A673 (cell line): ENCODE data around the gene NUDCD2. TPM values are rescaled to one million over a fixed set of nuclear protein-coding genes. Genes with fewer than 3 reads are reported as not detected.

Experiments used
- BruUV-seq: library from RNA; stranded (reverse); fragments of 400-500 nt; replicated peaks from 2 replicates; lab custom pipeline; 2021; lab: Mats Ljungman, UMichigan
- CTCF ChIA-PET: fragments of 300-600 bp; sonication (Branson Sonifier 250); formaldehyde crosslinking; loops from one replicate; lab custom pipeline; 2022; ENCODE audit warnings: antibody characterized with exemption; lab: Charles Lee
- POLR2A ChIA-PET: fragments of 300-600 bp; sonication (Branson Sonifier 250); formaldehyde crosslinking; loops from one replicate; lab custom pipeline; 2022; ENCODE audit warnings: antibody characterized with exemption; ENCODE audit not compliant: low non-redundant PET; lab: Charles Lee
- DNase-seq: peaks from one replicate; pipeline ENCODE4 v3.0.0-alpha.2; 2015; ENCODE audit warnings: low spot score
- H3K27ac ChIP-seq: fragments of 200-600 bp; sonication (generic); 2 replicates; pipeline ENCODE4 v1.5.1; 2016; ENCODE audit warnings: mixed run types, low read depth, mild to moderate bottlenecking, mixed read lengths, antibody characterized with exemption, low read length; ENCODE audit not compliant: poor library complexity, severe bottlenecking
- H3K27me3 ChIP-seq: fragments of 200-600 bp; sonication (generic); replicated peaks from 2 replicates; pipeline ENCODE4 v1.6.1; 2017; ENCODE audit warnings: mixed run types, low read depth, mild to moderate bottlenecking, mixed read lengths, antibody characterized with exemption, low read length; ENCODE audit not compliant: insufficient read depth, poor library complexity
- H3K36me3 ChIP-seq: fragments of 200-600 bp; sonication (generic); 2 replicates; pipeline ENCODE4 v1.6.1; 2016; ENCODE audit warnings: mixed run types, mild to moderate bottlenecking, mixed read lengths, antibody characterized with exemption, low read length; ENCODE audit not compliant: insufficient read depth, poor library complexity, severe bottlenecking
- H3K4me1 ChIP-seq: fragments of 200-600 bp; sonication (generic); 2 replicates; pipeline ENCODE4 v1.6.1; 2017; ENCODE audit warnings: mixed run types, mild to moderate bottlenecking, mixed read lengths, antibody characterized with exemption, low read length; ENCODE audit not compliant: insufficient read depth, poor library complexity, severe bottlenecking
- H3K4me3 ChIP-seq: fragments of 200-600 bp; sonication (generic); 2 replicates; pipeline ENCODE4 v1.5.1; 2016; ENCODE audit warnings: low read depth, mixed run types, mild to moderate bottlenecking, mixed read lengths, low read length; ENCODE audit not compliant: poor library complexity, severe bottlenecking
- H3K9me3 ChIP-seq: fragments of 200-600 bp; sonication (generic); 2 replicates; pipeline ENCODE4 v1.6.1; 2016; ENCODE audit warnings: mixed run types, low read depth, mild to moderate bottlenecking, mixed read lengths, antibody characterized with exemption, low read length; ENCODE audit not compliant: poor library complexity, severe bottlenecking
- CTCF ChIP-seq: fragments of 300-800, 200-600 bp; sonication (generic); conservative IDR thresholded peaks from 2 replicates; pipeline ENCODE4 v1.5.1; 2017; ENCODE audit warnings: low read depth, mild to moderate bottlenecking, antibody characterized with exemption, low read length, moderate library complexity, mixed read lengths
- EZH2 ChIP-seq: fragments of 200-600 bp; sonication (generic); IDR thresholded peaks from 2 replicates; pipeline ENCODE4 v1.6.1; 2017; ENCODE audit warnings: borderline replicate concordance, low read depth, mild to moderate bottlenecking, mixed read lengths, antibody characterized with exemption, low read length; ENCODE audit not compliant: poor library complexity, severe bottlenecking
- intact Hi-C: fragments of 100-400 bp; cut with micrococcal nuclease; formaldehyde crosslinking; loops from one replicate; pipeline ENCODE4 v1.10.0; 2022; ENCODE audit not compliant: unreplicated experiment
- total RNA-seq: library from RNA; stranded (reverse); gene quantifications from 2 replicates; pipeline ENCODE4 v1.2.3, GENCODE V29; 2021

Gene NUDCD2
- total RNA-seq, 1 experiment from 2014 or later: 67.2 TPM

GRCh38 chr5:163502521-163502920, 42.6 kb upstream of the NUDCD2 start:
- ChIA-PET CTCF (no interaction called here), POLR2A (no interaction called here)
- peak overlapping the region; percentile 93 for H3K27ac ChIP-seq
- no peaks in the 10 kb centered on the region for H3K4me1 ChIP-seq
- DNase-seq: no peak
- peak overlapping the region; percentile 84 for H3K4me3 ChIP-seq
- TF ChIP-seq CTCF: no peak
- TF ChIP-seq EZH2: no peak
- intact Hi-C loops: no loop called here
- no peaks in the 10 kb centered on the region for H3K36me3 ChIP-seq
- no TSS peak for BruUV-seq
- H3K9me3 ChIP-seq: no peaks in the 10 kb centered on the region
- H3K27me3 ChIP-seq: no peaks in the 10 kb centered on the region

GRCh38 chr5:163498886-163499285, 39.0 kb upstream of the NUDCD2 start:
- Histone ChIP-seq H3K27me3 (no peaks in the 10 kb centered on the region), H3K4me3 (no peak overlapping the region), H3K9me3 (no peaks in the 10 kb centered on the region), H3K4me1 (no peaks in the 10 kb centered on the region), H3K27ac (no peak overlapping the region), H3K36me3 (no peaks in the 10 kb centered on the region)
- BruUV-seq: no TSS peak
- DNase-seq: no peak
- TF ChIP-seq CTCF: no peak
- TF ChIP-seq EZH2: no peak
- CTCF ChIA-PET: no interaction called here
- POLR2A ChIA-PET: no interaction called here
- intact Hi-C loops: no loop called here

- Histone ChIP-seq H3K27ac (no peak overlapping the region), H3K4me1 (no peaks in the 10 kb centered on the region), H3K4me3 (no peak overlapping the region), H3K36me3 (peaks cover 6% of the 10 kb centered on the region), H3K27me3 (no peaks in the 10 kb centered on the region), H3K9me3 (no peaks in the 10 kb centered on the region)
- intact Hi-C loops: no loop called here
- BruUV-seq: no TSS peak
- no peak for DNase-seq
- CTCF ChIA-PET: no interaction called here
- TF ChIP-seq EZH2: no peak
- TF ChIP-seq CTCF: no peak
- POLR2A ChIA-PET: no interaction called here
Observed at GRCh38 chr5:163497315-163497714, 37.4 kb upstream of the NUDCD2 start.
